ENCODE data around the gene SLC1A3.

SLC1A3 gene

GRCh38 chr5:36669015-36669651, 62.7 kb downstream of the SLC1A3 start:
- Histone ChIP-seq H3K4me1 (ENCODE audit: low read depth, poor library complexity, severe bottlenecking) (no peaks in the 10 kb centered on the region), H3K27me3 (ENCODE audit: insufficient read depth, low read depth) (no peaks in the 10 kb centered on the region)
- TF ChIP-seq CTCF (conservative IDR thresholded peaks at IDR 0.05; ENCODE audit: low read depth, low read length): no peak

GRCh38 chr5:36670548-36670947, 64.1 kb downstream of the SLC1A3 start:
- Histone ChIP-seq H2AFZ (ENCODE audit: low read depth) (no peak overlapping the region), H3K9ac (no peak overlapping the region), H3K36me3 (ENCODE audit: insufficient read depth) (no peaks in the 10 kb centered on the region), H3K27me3 (ENCODE audit: insufficient read depth, low read depth) (no peaks in the 10 kb centered on the region), H3K4me2 (no peak overlapping the region), H3K27ac (no peak overlapping the region), H3K4me3 (IDR thresholded peaks at IDR 0.05; ENCODE audit: insufficient read depth, low read depth, low read length) (no peak overlapping the region), H3K79me2 (ENCODE audit: insufficient read depth, low read depth) (no peaks in the 10 kb centered on the region), H4K20me1 (ENCODE audit: insufficient read depth) (no peaks in the 10 kb centered on the region), H3K4me1 (ENCODE audit: low read depth, poor library complexity, severe bottlenecking) (no peaks in the 10 kb centered on the region)
- TF ChIP-seq CTCF (conservative IDR thresholded peaks at IDR 0.05; ENCODE audit: low read depth, low read length): no peak

More at GRCh38 chr5:36669015-36669651, 62.7 kb downstream of the SLC1A3 start:
- Histone ChIP-seq H3K36me3 (ENCODE audit: insufficient read depth) (no peaks in the 10 kb centered on the region), H4K20me1 (ENCODE audit: insufficient read depth) (no peaks in the 10 kb centered on the region), H2AFZ (ENCODE audit: low read depth) (no peak overlapping the region), H3K4me2 (no peak overlapping the region), H3K27ac (no peak overlapping the region), H3K4me3 (IDR thresholded peaks at IDR 0.05; ENCODE audit: insufficient read depth, low read depth, low read length) (no peak overlapping the region), H3K79me2 (ENCODE audit: insufficient read depth, low read depth) (no peaks in the 10 kb centered on the region), H3K9ac (no peak overlapping the region)

DNA sequence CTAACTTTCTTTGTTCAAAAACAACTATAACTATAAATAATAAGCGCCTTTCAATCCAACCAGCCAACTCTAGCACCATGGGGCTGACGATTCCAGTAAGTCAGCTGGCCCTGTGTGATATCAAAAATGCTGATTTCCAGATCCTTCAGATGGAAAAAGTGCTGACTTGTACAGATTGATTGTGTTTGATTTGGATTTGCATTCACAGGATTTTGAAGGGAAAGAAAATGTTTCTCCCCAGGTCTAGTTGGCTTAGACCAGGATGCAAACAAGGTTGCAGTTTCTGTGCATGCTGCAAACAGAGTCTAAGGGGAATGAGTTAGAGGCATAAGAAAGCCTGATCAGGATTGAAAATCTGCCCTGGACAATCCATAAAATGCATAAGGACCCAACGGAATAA, 68.9 kb downstream of the SLC1A3 start:
- no peaks in the 10 kb centered on the region for H3K79me2 ChIP-seq (ENCODE audit: insufficient read depth, low read depth)
- H3K36me3 ChIP-seq (ENCODE audit: insufficient read depth): no peaks in the 10 kb centered on the region
- H3K4me3 ChIP-seq (IDR thresholded peaks at IDR 0.05; ENCODE audit: insufficient read depth, low read depth, low read length): no peak overlapping the region
- H3K9ac ChIP-seq: no peak overlapping the region
- H3K4me1 ChIP-seq (ENCODE audit: low read depth, poor library complexity, severe bottlenecking): no peaks in the 10 kb centered on the region
- H3K4me2 ChIP-seq: no peak overlapping the region
- no peak overlapping the region for H3K27ac ChIP-seq
- H4K20me1 ChIP-seq (ENCODE audit: insufficient read depth): no peaks in the 10 kb centered on the region
- no peaks in the 10 kb centered on the region for H3K27me3 ChIP-seq (ENCODE audit: insufficient read depth, low read depth)
- H2AFZ ChIP-seq (ENCODE audit: low read depth): no peak overlapping the region
- no peak for TF ChIP-seq CTCF (conservative IDR thresholded peaks at IDR 0.05; ENCODE audit: low read depth, low read length)

GRCh38 chr5:36679221-36679989, 73.0 kb downstream of the SLC1A3 start:
- H3K36me3 ChIP-seq (ENCODE audit: insufficient read depth): no peaks in the 10 kb centered on the region
- no peaks in the 10 kb centered on the region for H4K20me1 ChIP-seq (ENCODE audit: insufficient read depth)
- H2AFZ ChIP-seq (ENCODE audit: low read depth): no peak overlapping the region
- no peaks in the 10 kb centered on the region for H3K27me3 ChIP-seq (ENCODE audit: insufficient read depth, low read depth)
- H3K9ac ChIP-seq: no peak overlapping the region
- no peak overlapping the region for H3K4me3 ChIP-seq (IDR thresholded peaks at IDR 0.05; ENCODE audit: insufficient read depth, low read depth, low read length)
- no peak overlapping the region for H3K4me2 ChIP-seq
- TF ChIP-seq CTCF (conservative IDR thresholded peaks at IDR 0.05; ENCODE audit: low read depth, low read length): no peak
- H3K27ac ChIP-seq: no peak overlapping the region
- H3K4me1 ChIP-seq (ENCODE audit: low read depth, poor library complexity, severe bottlenecking): no peaks in the 10 kb centered on the region
- H3K79me2 ChIP-seq (ENCODE audit: insufficient read depth, low read depth): no peaks in the 10 kb centered on the region
